ENCODE data around the gene ADAMTS19.

DNA sequence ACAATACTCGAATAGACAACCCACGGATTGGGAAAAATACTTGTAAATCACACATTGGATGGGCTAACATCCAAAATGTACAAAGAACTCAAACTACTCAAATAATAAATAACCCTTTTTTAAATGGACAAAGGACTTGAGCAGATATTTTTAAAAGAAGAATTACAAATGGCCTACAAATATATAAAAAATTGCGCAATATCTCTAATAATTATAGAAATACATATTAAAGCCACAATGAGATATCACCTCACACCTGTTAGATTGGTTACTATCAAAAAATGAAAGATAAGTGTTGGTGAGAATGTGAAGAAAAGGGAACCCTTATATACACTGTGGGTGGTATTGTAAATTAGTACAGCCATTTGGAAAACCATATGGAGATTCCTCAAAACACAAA lies 40.8 kb upstream of the ADAMTS19 start:
- TF ChIP-seq, protein P1, sequence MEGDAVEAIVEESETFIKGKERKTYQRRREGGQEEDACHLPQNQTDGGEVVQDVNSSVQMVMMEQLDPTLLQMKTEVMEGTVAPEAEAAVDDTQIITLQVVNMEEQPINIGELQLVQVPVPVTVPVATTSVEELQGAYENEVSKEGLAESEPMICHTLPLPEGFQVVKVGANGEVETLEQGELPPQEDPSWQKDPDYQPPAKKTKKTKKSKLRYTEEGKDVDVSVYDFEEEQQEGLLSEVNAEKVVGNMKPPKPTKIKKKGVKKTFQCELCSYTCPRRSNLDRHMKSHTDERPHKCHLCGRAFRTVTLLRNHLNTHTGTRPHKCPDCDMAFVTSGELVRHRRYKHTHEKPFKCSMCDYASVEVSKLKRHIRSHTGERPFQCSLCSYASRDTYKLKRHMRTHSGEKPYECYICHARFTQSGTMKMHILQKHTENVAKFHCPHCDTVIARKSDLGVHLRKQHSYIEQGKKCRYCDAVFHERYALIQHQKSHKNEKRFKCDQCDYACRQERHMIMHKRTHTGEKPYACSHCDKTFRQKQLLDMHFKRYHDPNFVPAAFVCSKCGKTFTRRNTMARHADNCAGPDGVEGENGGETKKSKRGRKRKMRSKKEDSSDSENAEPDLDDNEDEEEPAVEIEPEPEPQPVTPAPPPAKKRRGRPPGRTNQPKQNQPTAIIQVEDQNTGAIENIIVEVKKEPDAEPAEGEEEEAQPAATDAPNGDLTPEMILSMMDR (conservative IDR thresholded peaks at IDR 0.05; ENCODE audit: low read length) = no peak
- no peak for TF ChIP-seq EZH2phosphoT487 (IDR thresholded peaks at IDR 0.05; ENCODE audit: borderline replicate concordance, low read depth, low read length)
